IMR-90 (cell line): ENCODE data around the gene LYVE1.

Experiments used
- CTCF ChIP-seq: conservative IDR thresholded peaks from 2 replicates; pipeline ENCODE4 v1.5.1; 2012; ENCODE audit warnings: mild to moderate bottlenecking, low read depth, low read length, improper control_type of control experiment
- ELK1 ChIP-seq: fragments of 150-350 bp; IDR thresholded peaks from 2 replicates; pipeline ENCODE4 v1.6.1; 2016; ENCODE audit warnings: low read depth, mild to moderate bottlenecking, low read length, moderate library complexity, borderline replicate concordance
- FOS ChIP-seq: fragments of 150-350 bp; IDR thresholded peaks from 2 replicates; pipeline ENCODE4 v1.6.1; 2016; ENCODE audit warnings: low read depth, low read length
- MAFK ChIP-seq: IDR thresholded peaks from 2 replicates; pipeline ENCODE4 v1.6.1; 2012; ENCODE audit warnings: low read depth, low read length, improper control_type of control experiment
- NFE2L2 ChIP-seq: fragments of 150-350 bp; IDR thresholded peaks from 2 replicates; pipeline ENCODE4 v1.6.1; 2016; ENCODE audit warnings: low read depth, mild to moderate bottlenecking, low read length
- POLR2A ChIP-seq: IDR thresholded peaks from 2 replicates; pipeline ENCODE4 v1.6.1; 2012; ENCODE audit warnings: mild to moderate bottlenecking, low read depth, low read length
- RCOR1 ChIP-seq: IDR thresholded peaks from 2 replicates; pipeline ENCODE4 v1.6.1; 2012; ENCODE audit warnings: mild to moderate bottlenecking, low read length, improper control_type of control experiment; ENCODE audit not compliant: insufficient replicate concordance
- SMC3 ChIP-seq: fragments of 150-350 bp; IDR thresholded peaks from 2 replicates; pipeline ENCODE4 v1.6.1; 2016; ENCODE audit warnings: low read depth, mild to moderate bottlenecking, antibody characterized with exemption, low read length, moderate library complexity

DNA sequence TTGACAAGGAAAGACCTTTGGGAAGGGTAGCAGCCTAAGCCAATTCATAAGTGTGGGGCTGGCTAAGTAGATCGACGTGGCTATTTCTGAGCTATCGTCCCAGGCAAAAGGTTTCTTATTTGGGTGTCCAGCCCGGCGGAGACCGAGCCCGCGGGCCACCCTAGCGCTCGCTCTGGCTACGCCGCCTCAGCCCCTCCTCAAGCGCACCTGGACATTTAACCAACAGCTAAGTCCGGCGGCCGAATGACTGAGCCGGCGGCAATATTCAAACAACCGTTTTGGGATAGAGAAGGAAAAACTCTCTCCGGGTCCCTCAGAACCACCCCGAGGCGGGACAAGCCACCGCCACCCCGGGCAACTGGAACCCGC, 27.9 kb downstream of the LYVE1 start:
- TF ChIP-seq POLR2A (no peak), CTCF (no peak), SMC3 (no peak), MAFK (no peak), FOS (no peak), ELK1 (no peak), RCOR1 (no peak), NFE2L2 (no peak)
